GM13976 (cell line): ENCODE data around the gene CNTNAP2.
"Not testable (repeated sequence)": the region's sequence is repeated elsewhere in the genome, so short reads cannot be mapped to it uniquely, and the experiment has no call there.

ENCODE experiments used
- DNase-seq: peaks from one replicate; pipeline ENCODE4 v3.0.0; 2012; ENCODE audit warnings: low spot score
- in situ Hi-C: fragments of 300-500 bp; cut with MboI; formaldehyde crosslinking; loops from one replicate; pipeline ENCODE4 v1.12.0; 2022; ENCODE audit warnings: low sequenced_read_pairs, mixed read lengths, inconsistent platforms; ENCODE audit not compliant: unreplicated experiment
- TF ChIP-seq, protein P1 (sequence below): IDR thresholded peaks from 2 replicates; pipeline ENCODE4 v1.5.1; 2012; ENCODE audit warnings: borderline replicate concordance, mild to moderate bottlenecking; ENCODE audit not compliant: insufficient read depth; ENCODE audit errors: extremely low read depth, missing control alignments, control extremely low read depth

The CNTNAP2 gene

GRCh38 chr7:146242661-146243060, 126.1 kb downstream of the CNTNAP2 start:
- no peak for DNase-seq
- in situ Hi-C loops, result no loop called here
- TF ChIP-seq, protein P1, sequence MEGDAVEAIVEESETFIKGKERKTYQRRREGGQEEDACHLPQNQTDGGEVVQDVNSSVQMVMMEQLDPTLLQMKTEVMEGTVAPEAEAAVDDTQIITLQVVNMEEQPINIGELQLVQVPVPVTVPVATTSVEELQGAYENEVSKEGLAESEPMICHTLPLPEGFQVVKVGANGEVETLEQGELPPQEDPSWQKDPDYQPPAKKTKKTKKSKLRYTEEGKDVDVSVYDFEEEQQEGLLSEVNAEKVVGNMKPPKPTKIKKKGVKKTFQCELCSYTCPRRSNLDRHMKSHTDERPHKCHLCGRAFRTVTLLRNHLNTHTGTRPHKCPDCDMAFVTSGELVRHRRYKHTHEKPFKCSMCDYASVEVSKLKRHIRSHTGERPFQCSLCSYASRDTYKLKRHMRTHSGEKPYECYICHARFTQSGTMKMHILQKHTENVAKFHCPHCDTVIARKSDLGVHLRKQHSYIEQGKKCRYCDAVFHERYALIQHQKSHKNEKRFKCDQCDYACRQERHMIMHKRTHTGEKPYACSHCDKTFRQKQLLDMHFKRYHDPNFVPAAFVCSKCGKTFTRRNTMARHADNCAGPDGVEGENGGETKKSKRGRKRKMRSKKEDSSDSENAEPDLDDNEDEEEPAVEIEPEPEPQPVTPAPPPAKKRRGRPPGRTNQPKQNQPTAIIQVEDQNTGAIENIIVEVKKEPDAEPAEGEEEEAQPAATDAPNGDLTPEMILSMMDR, result no peak

DNA sequence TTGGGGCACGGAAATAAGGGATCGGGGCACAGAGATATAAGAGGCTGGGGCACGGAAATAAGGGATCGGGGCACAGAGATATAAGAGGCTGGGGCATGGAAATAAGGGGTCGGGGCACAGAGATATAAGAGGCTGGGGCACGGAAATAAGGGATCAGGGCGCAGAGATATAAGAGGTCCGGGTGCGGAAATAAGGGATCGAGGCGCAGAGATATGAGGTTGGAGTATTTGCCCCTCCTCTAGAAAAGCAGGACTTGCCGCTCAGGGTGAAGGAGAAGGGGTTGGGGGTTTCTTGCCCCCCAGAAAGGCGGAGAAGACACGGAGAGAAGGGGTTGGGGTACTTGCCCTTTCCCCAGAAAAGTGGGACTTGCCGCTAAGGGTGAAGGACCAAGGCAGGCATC, 131.4 kb downstream of the CNTNAP2 start:
- in situ Hi-C loops, DNase-seq: not testable (repeated sequence)

DNA sequence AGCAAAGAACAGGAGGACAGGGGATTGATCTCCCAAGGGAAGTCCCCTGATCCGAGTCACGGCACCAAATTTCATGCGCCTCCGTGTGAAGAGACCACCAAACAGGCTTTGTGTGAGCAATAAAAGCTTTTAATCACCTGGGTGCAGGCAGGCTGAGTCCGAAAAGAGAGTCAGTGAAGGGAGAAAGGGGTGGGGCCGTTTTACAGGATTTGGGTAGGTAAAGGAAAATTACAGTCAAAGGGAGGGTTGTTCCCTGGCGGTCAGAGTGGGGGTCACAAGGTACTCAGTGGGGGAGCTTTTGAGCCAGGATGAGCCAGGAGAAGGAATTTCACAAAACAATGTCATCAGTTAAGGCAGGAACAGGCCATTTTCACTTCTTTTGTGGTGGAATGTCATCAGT, 132.1 kb downstream of the CNTNAP2 start:
- in situ Hi-C loops, DNase-seq: not testable (repeated sequence)

DNA sequence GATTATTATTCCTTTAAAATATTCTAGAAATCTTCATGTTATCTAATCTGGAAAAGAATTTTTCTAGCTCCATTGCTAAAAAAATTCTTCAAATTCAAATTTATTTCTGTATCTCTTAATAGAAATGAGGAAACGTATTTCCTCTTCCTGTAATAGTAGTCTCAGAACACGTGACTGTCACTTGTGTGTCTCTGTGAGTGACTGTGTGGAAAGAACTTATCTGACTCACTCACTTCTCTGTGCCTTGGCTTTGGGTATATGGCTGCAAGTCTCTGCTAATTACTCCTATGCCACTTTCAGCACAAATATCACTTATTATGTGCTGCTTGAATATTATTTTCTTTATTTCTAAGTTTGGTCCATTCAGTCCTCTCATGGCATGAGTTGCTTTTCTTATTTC, 132.7 kb downstream of the CNTNAP2 start:
- in situ Hi-C loops, result no loop called here

GRCh38 chr7:146255609-146256008, 139.0 kb downstream of the CNTNAP2 start:
- no peak for DNase-seq
- in situ Hi-C loops, result no loop called here
- TF ChIP-seq, protein P1, result no peak

More for the DNA sequence above, 132.7 kb downstream of the CNTNAP2 start:
- TF ChIP-seq, protein P1, result no peak
- no peak for DNase-seq

GRCh38 chr7:146262527-146262926, 145.9 kb downstream of the CNTNAP2 start:
- in situ Hi-C loops, result no loop called here
- TF ChIP-seq, protein P1, result no peak
- DNase-seq, result no peak

DNA sequence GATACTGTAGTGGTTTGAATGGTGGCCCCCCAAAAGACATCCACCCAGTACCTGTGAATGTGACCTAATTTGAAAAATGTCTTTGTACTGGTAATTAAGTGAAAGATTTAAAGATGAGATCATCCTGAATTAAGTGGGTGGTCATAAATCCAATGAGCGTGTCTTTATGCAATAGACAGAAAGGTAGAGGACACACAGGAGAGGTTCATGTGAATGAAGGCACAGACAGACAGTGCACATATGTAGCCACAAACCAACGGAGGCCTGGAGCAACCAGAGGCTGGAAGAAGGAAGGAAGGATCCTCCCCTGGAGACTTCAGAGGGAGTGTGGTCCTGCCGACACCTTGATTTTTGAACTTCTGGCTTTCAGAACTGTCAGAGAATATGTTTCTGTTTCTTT, 160.3 kb downstream of the CNTNAP2 start:
- TF ChIP-seq, protein P1, result no peak
- DNase-seq, result no peak
- in situ Hi-C loops, result no loop called here

GRCh38 chr7:146285418-146285817, 168.8 kb downstream of the CNTNAP2 start:
- TF ChIP-seq, protein P1, result no peak
- no peak for DNase-seq
- in situ Hi-C loops, result no loop called here
